ENCODE results near the gene ITGB8. TPM values are rescaled to one million over a fixed set of nuclear protein-coding genes. Genes with fewer than 3 reads are reported as not detected.

The ITGB8 gene
- total RNA-seq, 1 donor from 2014 or later, result 23.3 TPM

- H3K27ac Mint-ChIP-seq, result no peak overlapping the region
- no peak for DNase-seq (ENCODE audit: extremely low spot score, unreplicated experiment)
- H3K4me3 Mint-ChIP-seq, result no peak overlapping the region
- H3K4me1 Mint-ChIP-seq (ENCODE audit: unreplicated experiment), result no peaks in the 10 kb centered on the region
- H3K9me3 Mint-ChIP-seq, result no peaks in the 10 kb centered on the region
- no peaks in the 10 kb centered on the region for H3K36me3 Mint-ChIP-seq
- no peak for TF ChIP-seq CTCF (conservative IDR thresholded peaks at IDR 0.05)
- H3K27me3 Mint-ChIP-seq, result no peaks in the 10 kb centered on the region
Measured at GRCh38 chr7:20424500-20424899, 93.8 kb downstream of the ITGB8 start.

GRCh38 chr7:20430664-20431063 lies 100.0 kb downstream of the ITGB8 start:
- DNase-seq (ENCODE audit: extremely low spot score, unreplicated experiment), result no peak
- Mint-ChIP-seq H3K4me3 (no peak overlapping the region), H3K4me1 (ENCODE audit: unreplicated experiment) (no peaks in the 10 kb centered on the region), H3K36me3 (no peaks in the 10 kb centered on the region), H3K27ac (no peak overlapping the region), H3K27me3 (no peaks in the 10 kb centered on the region), H3K9me3 (no peaks in the 10 kb centered on the region)
- TF ChIP-seq CTCF (conservative IDR thresholded peaks at IDR 0.05), result no peak

GRCh38 chr7:20431146-20431545 lies 100.4 kb downstream of the ITGB8 start:
- Mint-ChIP-seq H3K36me3 (no peaks in the 10 kb centered on the region), H3K9me3 (no peaks in the 10 kb centered on the region), H3K27me3 (no peaks in the 10 kb centered on the region), H3K27ac (no peak overlapping the region), H3K4me1 (ENCODE audit: unreplicated experiment) (no peaks in the 10 kb centered on the region), H3K4me3 (no peak overlapping the region)
- no peak for DNase-seq (ENCODE audit: extremely low spot score, unreplicated experiment)
- no peak for TF ChIP-seq CTCF (conservative IDR thresholded peaks at IDR 0.05)

- Mint-ChIP-seq H3K36me3 (no peaks in the 10 kb centered on the region), H3K4me3 (no peak overlapping the region), H3K9me3 (no peaks in the 10 kb centered on the region), H3K27ac (no peak overlapping the region), H3K27me3 (no peaks in the 10 kb centered on the region), H3K4me1 (ENCODE audit: unreplicated experiment) (no peaks in the 10 kb centered on the region)
- TF ChIP-seq CTCF (conservative IDR thresholded peaks at IDR 0.05), result no peak
- DNase-seq (ENCODE audit: extremely low spot score, unreplicated experiment), result no peak
Measured at GRCh38 chr7:20432071-20432470, 101.4 kb downstream of the ITGB8 start.

- Mint-ChIP-seq H3K4me1 (ENCODE audit: unreplicated experiment) (no peaks in the 10 kb centered on the region), H3K36me3 (no peaks in the 10 kb centered on the region), H3K9me3 (no peaks in the 10 kb centered on the region), H3K27ac (no peak overlapping the region), H3K4me3 (no peak overlapping the region), H3K27me3 (no peaks in the 10 kb centered on the region)
- no peak for TF ChIP-seq CTCF (conservative IDR thresholded peaks at IDR 0.05)
- DNase-seq (ENCODE audit: extremely low spot score, unreplicated experiment), result no peak
Measured at GRCh38 chr7:20435305-20435704, 104.6 kb downstream of the ITGB8 start.

GRCh38 chr7:20438248-20438647 lies 107.5 kb downstream of the ITGB8 start:
- no peak for DNase-seq (ENCODE audit: extremely low spot score, unreplicated experiment)
- H3K4me1 Mint-ChIP-seq (ENCODE audit: unreplicated experiment), result no peaks in the 10 kb centered on the region
- H3K27me3 Mint-ChIP-seq, result no peaks in the 10 kb centered on the region
- no peak overlapping the region for H3K27ac Mint-ChIP-seq
- no peak overlapping the region for H3K4me3 Mint-ChIP-seq
- no peaks in the 10 kb centered on the region for H3K36me3 Mint-ChIP-seq
- peaks cover 6% of the 10 kb centered on the region for H3K9me3 Mint-ChIP-seq
- TF ChIP-seq CTCF (conservative IDR thresholded peaks at IDR 0.05), result no peak
